GM21390 (cell line): Measurements from ENCODE around the gene RIC3.

ENCODE experiments used
- ATAC-seq: cut with Tn5 transposase; IDR thresholded peaks from one replicate; pipeline ENCODE4 v1.9.1; 2021; ENCODE audit not compliant: unreplicated experiment

RIC3 gene

GRCh38 chr11:8090756-8091155, 78.1 kb downstream of the RIC3 start:
- ATAC-seq, result no peak

- ATAC-seq, result no peak
Observed at GRCh38 chr11:8089791-8090510, 78.9 kb downstream of the RIC3 start.

GRCh38 chr11:8087756-8088155, 81.1 kb downstream of the RIC3 start:
- ATAC-seq, result no peak

GRCh38 chr11:8087185-8087584, 81.6 kb downstream of the RIC3 start:
- ATAC-seq, result no peak

GRCh38 chr11:8086571-8086970, 82.3 kb downstream of the RIC3 start:
- ATAC-seq, result no peak

- no peak for ATAC-seq
Observed at GRCh38 chr11:8086001-8086479, 82.8 kb downstream of the RIC3 start.

- ATAC-seq, result no peak
Observed at GRCh38 chr11:8085011-8085645, 83.7 kb downstream of the RIC3 start.

- ATAC-seq, result no peak
Observed at GRCh38 chr11:8084352-8084751, 84.5 kb downstream of the RIC3 start.

GRCh38 chr11:8083871-8084281, 84.9 kb downstream of the RIC3 start:
- ATAC-seq, result no peak

- no peak for ATAC-seq
Observed at GRCh38 chr11:8083088-8083395, 85.8 kb downstream of the RIC3 start.

- ATAC-seq, result no peak
Observed at GRCh38 chr11:8082391-8083087, 86.3 kb downstream of the RIC3 start.

GRCh38 chr11:8081591-8082250, 87.1 kb downstream of the RIC3 start:
- ATAC-seq, result no peak

GRCh38 chr11:8080674-8081590, 87.9 kb downstream of the RIC3 start, which contains the start of gene TUB:
TUB (plus strand) TSS chr11:8081211; CDS start chr11:8081511, 300 bp downstream.
- no peak for ATAC-seq

GRCh38 chr11:8080069-8080670, 88.7 kb downstream of the RIC3 start:
- ATAC-seq, result no peak

- ATAC-seq, result no peak
Observed at GRCh38 chr11:8079111-8079675, 89.6 kb downstream of the RIC3 start.

GRCh38 chr11:8075119-8075726, 93.6 kb downstream of the RIC3 start:
- ATAC-seq, result no peak

- no peak for ATAC-seq
Observed at GRCh38 chr11:8071616-8072581, 96.9 kb downstream of the RIC3 start.
